B cell (primary cell): ENCODE data around the gene APOB. TPM values are rescaled to one million over a fixed set of nuclear protein-coding genes. Genes with fewer than 3 reads are reported as not detected.

Experiments used
- ATAC-seq: fragments of 200-7000 bp; cut with Tn5 transposase; one replicate; pipeline ENCODE4 v1.10.0; 2021; ENCODE audit warnings: low read depth, mild to moderate bottlenecking, moderate number of reproducible peaks, moderate library complexity
- CTCF ChIA-PET: fragments of 350-600 bp; sonication (Branson Sonifier 250); formaldehyde crosslinking; loops from one replicate; lab custom pipeline; 2021; ENCODE audit warnings: antibody characterized with exemption, inconsistent platforms; lab: Charles Lee
- POLR2A ChIA-PET: fragments of 350-600 bp; sonication (Branson Sonifier 250); formaldehyde crosslinking; loops from one replicate; lab custom pipeline; 2021; ENCODE audit warnings: antibody characterized with exemption; lab: Charles Lee
- DNase-seq: peaks from one replicate; pipeline ENCODE4 v3.0.0; 2013
- H2AFZ ChIP-seq: 2 replicates; pipeline ENCODE4 v1.6.1; 2012; ENCODE audit warnings: mild to moderate bottlenecking, low read depth, low read length; ENCODE audit not compliant: insufficient read depth, poor library complexity, severe bottlenecking
- H3K27ac ChIP-seq, 2 donors: 1 replicate in 1 of 2; 2 replicates in 1 of 2; pipeline ENCODE4 v1.5.1; 2012 to 2013; ENCODE audit warnings: low read length in 2 of 2, mild to moderate bottlenecking in 2 of 2, moderate library complexity in 1 of 2
- H3K27me3 ChIP-seq, 4 experiments: fragments of 200-600 bp in 1 of 4; sonication (generic) in 1 of 4; replicated peaks in 1 of 4; 1 replicate in 2 of 4; 2 replicates in 2 of 4; pipeline versions ENCODE4 v1.6.1 to v1.7.0; 2013 to 2016; ENCODE audit warnings: low read length in 3 of 4, mild to moderate bottlenecking in 2 of 4, mixed read lengths in 1 of 4, moderate library complexity in 1 of 4; ENCODE audit not compliant: insufficient read depth in 4 of 4, control insufficient read depth in 3 of 4; ENCODE audit errors: control extremely low read depth in 1 of 4
- H3K36me3 ChIP-seq, 2 experiments: replicated peaks in 1 of 2; 1 replicate in 1 of 2; 2 replicates in 1 of 2; pipeline versions ENCODE4 v1.6.1 to v1.7.1; 2013; ENCODE audit warnings: low read length in 1 of 2; ENCODE audit not compliant: insufficient read depth in 2 of 2, control insufficient read depth in 1 of 2; ENCODE audit errors: control extremely low read depth in 1 of 2, extremely low read depth in 1 of 2
- H3K4me1 ChIP-seq, 2 donors: fragments of 200-600 bp in 1 of 2; sonication (generic) in 1 of 2; 1 replicate in 1 of 2; 2 replicates in 1 of 2; pipeline versions ENCODE4 v1.5.1 to v1.6.1; 2013 to 2017; ENCODE audit warnings: low read length in 2 of 2; ENCODE audit not compliant: control insufficient read depth in 2 of 2, insufficient read depth in 2 of 2
- H3K4me2 ChIP-seq: replicated peaks from 2 replicates; pipeline ENCODE3; 2012; ENCODE audit warnings: mild to moderate bottlenecking, low read depth, low read length; ENCODE audit not compliant: poor library complexity, severe bottlenecking
- H3K4me3 ChIP-seq, 5 experiments: fragments of 200-600 bp in 1 of 5; sonication (generic) in 1 of 5; 1 replicate in 3 of 5; 2 replicates in 2 of 5; pipeline versions ENCODE4 v1.5.1 to v1.7.0; 2011 to 2016; ENCODE audit warnings: low read length in 4 of 5, mild to moderate bottlenecking in 4 of 5, low read depth in 2 of 5, control low read depth in 1 of 5, moderate library complexity in 1 of 5; ENCODE audit not compliant: insufficient read depth in 1 of 5; ENCODE audit errors: control extremely low read depth in 1 of 5, extremely low read depth in 1 of 5
- H3K79me2 ChIP-seq: fragments of 200-600 bp; sonication (generic); one replicate; pipeline ENCODE4 v1.6.0; 2016; ENCODE audit warnings: low read length; ENCODE audit not compliant: control insufficient read depth, insufficient read depth
- H3K9ac ChIP-seq: fragments of 200-600 bp; sonication (generic); 2 replicates; pipeline ENCODE4 v1.6.1; 2017; ENCODE audit warnings: mild to moderate bottlenecking, low read length, moderate library complexity
- H3K9me3 ChIP-seq, 3 donors: one replicate each; pipeline versions ENCODE4 v1.6.1 to v1.7.1; 2013; ENCODE audit warnings: low read length in 2 of 3; ENCODE audit not compliant: control insufficient read depth in 2 of 3, insufficient read depth in 1 of 3; ENCODE audit errors: control extremely low read depth in 1 of 3
- H4K20me1 ChIP-seq: 2 replicates; pipeline ENCODE4 v1.6.0; 2012; ENCODE audit warnings: mild to moderate bottlenecking, low read length; ENCODE audit not compliant: insufficient read depth, control insufficient read depth, poor library complexity, severe bottlenecking
- H3K27ac Mint-ChIP-seq: one replicate; pipeline ENCODE4 v1.8.0; 2021; ENCODE audit warnings: mixed read lengths
- H3K27me3 Mint-ChIP-seq: one replicate; pipeline ENCODE4 v1.8.0; 2021; ENCODE audit warnings: mixed read lengths
- H3K4me1 Mint-ChIP-seq: one replicate; pipeline ENCODE4 v1.8.0; 2021; ENCODE audit warnings: mixed read lengths
- H3K4me3 Mint-ChIP-seq: one replicate; pipeline ENCODE4 v1.8.0; 2021; ENCODE audit warnings: mixed read lengths
- H3K9me3 Mint-ChIP-seq: one replicate; pipeline ENCODE4 v1.8.0; 2022; ENCODE audit warnings: mixed read lengths; ENCODE audit not compliant: insufficient read depth
- CTCF ChIP-seq: fragments of 200-600 bp; IDR thresholded peaks from one replicate; pipeline ENCODE4 v1.8.0; 2022; ENCODE audit warnings: antibody characterized with exemption, mild to moderate bottlenecking
- EZH2 ChIP-seq: IDR thresholded peaks from 2 replicates; pipeline ENCODE4 v1.6.1; 2012; ENCODE audit warnings: borderline replicate concordance, low read depth, mild to moderate bottlenecking, moderate library complexity, low read length; ENCODE audit not compliant: insufficient read depth, poor library complexity, severe bottlenecking
- WGBS: methylation state at CpG from one replicate; pipeline ENCODE4 v1.1.5; 2013; ENCODE audit warnings: missing lambda C conversion rate; ENCODE audit not compliant: insufficient coverage; 5-methylcytosine and 5-hydroxymethylcytosine counted together
- intact Hi-C: fragments of 100-400 bp; cut with micrococcal nuclease; formaldehyde crosslinking; loops from one replicate; pipeline ENCODE4 v1.10.0; 2022
- polyA plus RNA-seq: library from polyadenylated mRNA; depleted of rRNA; stranded (reverse); fragments of >200 nt; gene quantifications from 2 replicates; pipeline ENCODE4 v1.2.3, GENCODE V29; 2012
- total RNA-seq, 2 donors: library from RNA; stranded (reverse); fragments of 120-200 nt in 1 of 2; gene quantifications; 1 replicate in 1 of 2; 2 replicates in 1 of 2; pipeline versions ENCODE4 v1.2.3 to v1.2.4, GENCODE V29; 2013 to 2022

APOB gene
- total and polyA plus RNA-seq, 2 donors (not counting 1 experiment from before 2014, with no cell fraction given) = not detected

GRCh38 chr2:21067859-21068537 is 24.1 kb upstream of the APOB start:
- no peak overlapping the region for H3K27ac Mint-ChIP-seq
- no peaks in the 10 kb centered on the region for H4K20me1 ChIP-seq

More at GRCh38 chr2:21067859-21068537, 24.1 kb upstream of the APOB start:
- Mint-ChIP-seq H3K4me1 (no peaks in the 10 kb centered on the region), H3K9me3 (no peaks in the 10 kb centered on the region), H3K27me3 (peaks cover 6% of the 10 kb centered on the region), H3K4me3 (no peak overlapping the region)
- WGBS = 73% methylated on average over 1 of the region's 2 CpGs
- Histone ChIP-seq H3K4me2 (no peak overlapping the region), H3K79me2 (no peaks in the 10 kb centered on the region), H3K27ac (no peak overlapping the region), H3K27me3 (peaks cover 0 to 5% (median 2%) of the 10 kb centered on the region in 4 experiments), H3K9me3 (no peaks in the 10 kb centered on the region), H2AFZ (no peak overlapping the region), H3K4me3 (no peak overlapping the region), H3K36me3 (no peaks in the 10 kb centered on the region), H3K4me1 (no peaks in the 10 kb centered on the region), H3K9ac (no peak overlapping the region)
- CTCF ChIA-PET = no interaction called here
- ATAC-seq (no peak), DNase-seq (no peak)
- POLR2A ChIA-PET = no interaction called here
- TF ChIP-seq EZH2 = no peak
- no peak for TF ChIP-seq CTCF
- intact Hi-C loops = no loop called here
